ENCODE data around the gene RXFP1.

RXFP1 gene

DNA sequence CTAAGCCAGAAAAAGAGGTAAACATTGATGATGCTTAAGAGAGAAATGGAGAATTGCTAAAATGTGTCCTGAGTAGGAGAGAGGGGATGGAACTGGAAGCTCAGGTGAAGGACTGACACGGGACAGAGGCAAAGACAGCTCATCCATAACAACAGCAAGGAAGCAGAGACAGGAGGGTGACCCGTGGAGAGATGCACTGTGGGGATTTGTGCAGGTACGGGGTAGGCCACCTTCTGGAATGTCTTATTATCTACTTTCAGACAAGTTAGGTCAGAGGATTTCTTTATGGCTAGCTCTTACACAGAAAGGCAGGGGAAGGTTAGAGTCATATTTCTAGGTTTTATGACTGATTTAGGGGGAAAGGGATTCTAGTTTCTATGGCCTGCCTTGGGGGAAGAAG is 31.7 kb downstream of the RXFP1 start:
- Histone ChIP-seq H3K36me3 (ENCODE audit: low read length) (no peaks in the 10 kb centered on the region), H3F3A (ENCODE audit: insufficient read depth) (no peaks in the 10 kb centered on the region), H3K4me3 (ENCODE audit: insufficient read depth, low read length, poor library complexity, severe bottlenecking) (no peak overlapping the region), H3K27me3 (ENCODE audit: low read length) (no peaks in the 10 kb centered on the region), H3K4me2 (ENCODE audit: low read depth, low read length, poor library complexity, severe bottlenecking) (no peak overlapping the region), H3K9me2 (replicated peaks; ENCODE audit: insufficient read depth, low read length) (no peaks in the 10 kb centered on the region), H3K9ac (ENCODE audit: low read length) (no peak overlapping the region), H2AFZ (ENCODE audit: low read depth, low read length, severe bottlenecking) (no peak overlapping the region), H4K20me1 (ENCODE audit: low read depth, low read length) (no peaks in the 10 kb centered on the region), H3K9me3 (ENCODE audit: insufficient read depth, low read length) (no peaks in the 10 kb centered on the region), H3K27ac (ENCODE audit: low read depth, low read length) (no peak overlapping the region), H3K79me2 (ENCODE audit: insufficient read depth, low read length) (no peaks in the 10 kb centered on the region)
- no peak for TF ChIP-seq EZH2phosphoT487 (conservative IDR thresholded peaks at IDR 0.05; ENCODE audit: low read length)
- TF ChIP-seq, protein P1, sequence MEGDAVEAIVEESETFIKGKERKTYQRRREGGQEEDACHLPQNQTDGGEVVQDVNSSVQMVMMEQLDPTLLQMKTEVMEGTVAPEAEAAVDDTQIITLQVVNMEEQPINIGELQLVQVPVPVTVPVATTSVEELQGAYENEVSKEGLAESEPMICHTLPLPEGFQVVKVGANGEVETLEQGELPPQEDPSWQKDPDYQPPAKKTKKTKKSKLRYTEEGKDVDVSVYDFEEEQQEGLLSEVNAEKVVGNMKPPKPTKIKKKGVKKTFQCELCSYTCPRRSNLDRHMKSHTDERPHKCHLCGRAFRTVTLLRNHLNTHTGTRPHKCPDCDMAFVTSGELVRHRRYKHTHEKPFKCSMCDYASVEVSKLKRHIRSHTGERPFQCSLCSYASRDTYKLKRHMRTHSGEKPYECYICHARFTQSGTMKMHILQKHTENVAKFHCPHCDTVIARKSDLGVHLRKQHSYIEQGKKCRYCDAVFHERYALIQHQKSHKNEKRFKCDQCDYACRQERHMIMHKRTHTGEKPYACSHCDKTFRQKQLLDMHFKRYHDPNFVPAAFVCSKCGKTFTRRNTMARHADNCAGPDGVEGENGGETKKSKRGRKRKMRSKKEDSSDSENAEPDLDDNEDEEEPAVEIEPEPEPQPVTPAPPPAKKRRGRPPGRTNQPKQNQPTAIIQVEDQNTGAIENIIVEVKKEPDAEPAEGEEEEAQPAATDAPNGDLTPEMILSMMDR (IDR thresholded peaks at IDR 0.05; ENCODE audit: insufficient read depth, low read length, poor library complexity, severe bottlenecking): no peak

- Histone ChIP-seq H3K79me2 (ENCODE audit: insufficient read depth, low read length) (no peaks in the 10 kb centered on the region), H3K9me2 (replicated peaks; ENCODE audit: insufficient read depth, low read length) (no peaks in the 10 kb centered on the region), H3K27me3 (ENCODE audit: low read length) (no peaks in the 10 kb centered on the region), H3K9ac (ENCODE audit: low read length) (no peak overlapping the region), H3K4me2 (ENCODE audit: low read depth, low read length, poor library complexity, severe bottlenecking) (no peak overlapping the region), H3F3A (ENCODE audit: insufficient read depth) (no peaks in the 10 kb centered on the region), H4K20me1 (ENCODE audit: low read depth, low read length) (no peaks in the 10 kb centered on the region), H2AFZ (ENCODE audit: low read depth, low read length, severe bottlenecking) (no peak overlapping the region), H3K4me3 (ENCODE audit: insufficient read depth, low read length, poor library complexity, severe bottlenecking) (no peak overlapping the region), H3K36me3 (ENCODE audit: low read length) (no peaks in the 10 kb centered on the region), H3K9me3 (ENCODE audit: insufficient read depth, low read length) (no peaks in the 10 kb centered on the region), H3K27ac (ENCODE audit: low read depth, low read length) (no peak overlapping the region)
- TF ChIP-seq, protein P1 (IDR thresholded peaks at IDR 0.05; ENCODE audit: insufficient read depth, low read length, poor library complexity, severe bottlenecking): no peak
- no peak for TF ChIP-seq EZH2phosphoT487 (conservative IDR thresholded peaks at IDR 0.05; ENCODE audit: low read length)
Observed at GRCh38 chr4:158560284-158560683, 38.6 kb downstream of the RXFP1 start.

GRCh38 chr4:158566860-158567259 is 45.2 kb downstream of the RXFP1 start:
- H3K9me3 ChIP-seq (ENCODE audit: insufficient read depth, low read length): no peaks in the 10 kb centered on the region
- H2AFZ ChIP-seq (ENCODE audit: low read depth, low read length, severe bottlenecking): no peak overlapping the region
- no peak for TF ChIP-seq EZH2phosphoT487 (conservative IDR thresholded peaks at IDR 0.05; ENCODE audit: low read length)
- TF ChIP-seq, protein P1 (IDR thresholded peaks at IDR 0.05; ENCODE audit: insufficient read depth, low read length, poor library complexity, severe bottlenecking): no peak
- no peaks in the 10 kb centered on the region for H3K9me2 ChIP-seq (replicated peaks; ENCODE audit: insufficient read depth, low read length)
- H3K27me3 ChIP-seq (ENCODE audit: low read length): no peaks in the 10 kb centered on the region
- no peaks in the 10 kb centered on the region for H3K79me2 ChIP-seq (ENCODE audit: insufficient read depth, low read length)
- no peaks in the 10 kb centered on the region for H4K20me1 ChIP-seq (ENCODE audit: low read depth, low read length)
- no peak overlapping the region for H3K27ac ChIP-seq (ENCODE audit: low read depth, low read length)
- H3F3A ChIP-seq (ENCODE audit: insufficient read depth): no peaks in the 10 kb centered on the region
- no peak overlapping the region for H3K4me3 ChIP-seq (ENCODE audit: insufficient read depth, low read length, poor library complexity, severe bottlenecking)
- no peak overlapping the region for H3K4me2 ChIP-seq (ENCODE audit: low read depth, low read length, poor library complexity, severe bottlenecking)
- H3K9ac ChIP-seq (ENCODE audit: low read length): no peak overlapping the region
- H3K36me3 ChIP-seq (ENCODE audit: low read length): no peaks in the 10 kb centered on the region

Data from SU-DHL-6 (cell line).